Activated naive CD4-positive, alpha-beta T cell treated with anti-CD3 and anti-CD28 coated beads, Interleukin-2, amount 10 ng/mL, durations not matched to agents 7 days and 5 days (primary cell): ENCODE results near the gene ABCA1.
"Not testable (repeated sequence)": the region's sequence is repeated elsewhere in the genome, so short reads cannot be mapped to it uniquely, and the experiment has no call there.

Experiments used
- CTCF ChIA-PET: fragments of 350-600 bp; sonication (Branson Sonifier 250); formaldehyde crosslinking; loops from one replicate; lab custom pipeline; 2021; ENCODE audit warnings: antibody characterized with exemption; lab: Charles Lee
- DNase-seq: peaks from one replicate; pipeline ENCODE4 v3.0.0-alpha.2; 2020
- H3K27ac Mint-ChIP-seq: one replicate; pipeline ENCODE4 v1.8.0; 2021; ENCODE audit warnings: mild to moderate bottlenecking, moderate library complexity, mixed read lengths
- H3K27me3 Mint-ChIP-seq: one replicate; pipeline ENCODE4 v1.8.0; 2021; ENCODE audit warnings: mild to moderate bottlenecking, mixed read lengths
- H3K36me3 Mint-ChIP-seq: one replicate; pipeline ENCODE4 v1.8.0; 2021; ENCODE audit warnings: mixed read lengths
- H3K4me1 Mint-ChIP-seq: one replicate; pipeline ENCODE4 v1.8.0; 2021; ENCODE audit warnings: mixed read lengths
- H3K4me3 Mint-ChIP-seq: one replicate; pipeline ENCODE4 v1.8.0; 2021; ENCODE audit warnings: mild to moderate bottlenecking, moderate library complexity, mixed read lengths
- H3K9me3 Mint-ChIP-seq: one replicate; pipeline ENCODE4 v1.8.0; 2021; ENCODE audit warnings: mixed read lengths

The ABCA1 gene

GRCh38 chr9:104905153-104905901, 22.6 kb downstream of the ABCA1 start:
- Mint-ChIP-seq H3K36me3 (no peaks in the 10 kb centered on the region), H3K4me3 (no peak overlapping the region), H3K4me1 (peaks cover 3% of the 10 kb centered on the region), H3K27me3 (peaks cover 4% of the 10 kb centered on the region), H3K27ac (no peak overlapping the region), H3K9me3 (no peaks in the 10 kb centered on the region)
- DNase-seq = no peak
- CTCF ChIA-PET = no interaction called here

GRCh38 chr9:104903609-104904008, 24.3 kb downstream of the ABCA1 start:
- CTCF ChIA-PET = no interaction called here
- Mint-ChIP-seq H3K9me3 (no peaks in the 10 kb centered on the region), H3K27ac (no peak overlapping the region), H3K4me1 (no peaks in the 10 kb centered on the region), H3K36me3 (no peaks in the 10 kb centered on the region), H3K27me3 (peaks cover 4% of the 10 kb centered on the region), H3K4me3 (no peak overlapping the region)
- DNase-seq = no peak

- no peak overlapping the region for H3K4me3 Mint-ChIP-seq
- H3K27ac Mint-ChIP-seq = no peak overlapping the region
- CTCF ChIA-PET = no interaction called here
- no peaks in the 10 kb centered on the region for H3K36me3 Mint-ChIP-seq
- peaks cover 4% of the 10 kb centered on the region for H3K27me3 Mint-ChIP-seq
- no peaks in the 10 kb centered on the region for H3K4me1 Mint-ChIP-seq
- H3K9me3 Mint-ChIP-seq = no peaks in the 10 kb centered on the region
- no peak for DNase-seq
Measured at GRCh38 chr9:104900871-104901270, 27.1 kb downstream of the ABCA1 start.

GRCh38 chr9:104900324-104900723, 27.6 kb downstream of the ABCA1 start:
- no peaks in the 10 kb centered on the region for H3K4me1 Mint-ChIP-seq
- no peaks in the 10 kb centered on the region for H3K9me3 Mint-ChIP-seq
- peaks cover 4% of the 10 kb centered on the region for H3K27me3 Mint-ChIP-seq
- DNase-seq = no peak
- H3K27ac Mint-ChIP-seq = no peak overlapping the region
- H3K4me3 Mint-ChIP-seq = no peak overlapping the region
- H3K36me3 Mint-ChIP-seq = no peaks in the 10 kb centered on the region
- CTCF ChIA-PET = no interaction called here

GRCh38 chr9:104899759-104900247, 28.2 kb downstream of the ABCA1 start:
- H3K4me1 Mint-ChIP-seq = no peaks in the 10 kb centered on the region
- CTCF ChIA-PET = no interaction called here
- no peak overlapping the region for H3K27ac Mint-ChIP-seq
- H3K27me3 Mint-ChIP-seq = peaks cover 4% of the 10 kb centered on the region
- no peaks in the 10 kb centered on the region for H3K36me3 Mint-ChIP-seq
- H3K4me3 Mint-ChIP-seq = no peak overlapping the region
- DNase-seq = no peak
- no peaks in the 10 kb centered on the region for H3K9me3 Mint-ChIP-seq

GRCh38 chr9:104898376-104898775, 29.6 kb downstream of the ABCA1 start:
- H3K4me3 Mint-ChIP-seq, H3K9me3 Mint-ChIP-seq, H3K4me1 Mint-ChIP-seq, H3K27ac Mint-ChIP-seq, CTCF ChIA-PET, H3K27me3 Mint-ChIP-seq, H3K36me3 Mint-ChIP-seq, DNase-seq: not testable (repeated sequence)

GRCh38 chr9:104896131-104896530, 31.8 kb downstream of the ABCA1 start:
- Mint-ChIP-seq H3K36me3 (no peaks in the 10 kb centered on the region), H3K27me3 (peaks cover under 1% of the 10 kb centered on the region)

GRCh38 chr9:104895572-104895971, 32.4 kb downstream of the ABCA1 start:
- DNase-seq = no peak
- no peaks in the 10 kb centered on the region for H3K36me3 Mint-ChIP-seq
- H3K9me3 Mint-ChIP-seq = no peaks in the 10 kb centered on the region
- no peak overlapping the region for H3K27ac Mint-ChIP-seq
- no peak overlapping the region for H3K4me3 Mint-ChIP-seq
- H3K27me3 Mint-ChIP-seq = no peaks in the 10 kb centered on the region
- CTCF ChIA-PET = no interaction called here
- no peaks in the 10 kb centered on the region for H3K4me1 Mint-ChIP-seq

More at GRCh38 chr9:104896131-104896530, 31.8 kb downstream of the ABCA1 start:
- DNase-seq = no peak
- Mint-ChIP-seq H3K27ac (no peak overlapping the region), H3K9me3 (no peaks in the 10 kb centered on the region), H3K4me1 (no peaks in the 10 kb centered on the region), H3K4me3 (no peak overlapping the region)
- CTCF ChIA-PET = no interaction called here

GRCh38 chr9:104892701-104893100, 35.3 kb downstream of the ABCA1 start:
- H3K4me1 Mint-ChIP-seq = no peaks in the 10 kb centered on the region
- H3K27ac Mint-ChIP-seq = no peak overlapping the region
- no peaks in the 10 kb centered on the region for H3K27me3 Mint-ChIP-seq
- H3K4me3 Mint-ChIP-seq = no peak overlapping the region
- H3K36me3 Mint-ChIP-seq = no peaks in the 10 kb centered on the region
- CTCF ChIA-PET = interaction anchor here (1.5 kb wide), 1 partner anchor 30 kb away, joined by 5 read pairs; no protein-coding TSS in a partner anchor
- H3K9me3 Mint-ChIP-seq = no peaks in the 10 kb centered on the region
- DNase-seq = no peak

GRCh38 chr9:104890433-104890770, 37.6 kb downstream of the ABCA1 start:
- no peak for DNase-seq
- no peaks in the 10 kb centered on the region for H3K36me3 Mint-ChIP-seq
- H3K27me3 Mint-ChIP-seq = no peaks in the 10 kb centered on the region
- CTCF ChIA-PET = no interaction called here
- H3K27ac Mint-ChIP-seq = no peak overlapping the region
- H3K9me3 Mint-ChIP-seq = no peaks in the 10 kb centered on the region
- no peaks in the 10 kb centered on the region for H3K4me1 Mint-ChIP-seq
- no peak overlapping the region for H3K4me3 Mint-ChIP-seq

GRCh38 chr9:104885818-104886709, 41.9 kb downstream of the ABCA1 start:
- Mint-ChIP-seq H3K27ac (no peak overlapping the region), H3K9me3 (no peaks in the 10 kb centered on the region)
- CTCF ChIA-PET = interaction anchor here (1.2 kb wide), 1 partner anchor 33 kb away, joined by 3 read pairs; no protein-coding TSS in a partner anchor

GRCh38 chr9:104883169-104883568, 44.8 kb downstream of the ABCA1 start:
- H3K27me3 Mint-ChIP-seq = no peaks in the 10 kb centered on the region
- DNase-seq = no peak
- no peaks in the 10 kb centered on the region for H3K9me3 Mint-ChIP-seq
- no peaks in the 10 kb centered on the region for H3K4me1 Mint-ChIP-seq
- H3K36me3 Mint-ChIP-seq = no peaks in the 10 kb centered on the region
- CTCF ChIA-PET = no interaction called here
- H3K4me3 Mint-ChIP-seq = no peak overlapping the region
- no peak overlapping the region for H3K27ac Mint-ChIP-seq

More at GRCh38 chr9:104885818-104886709, 41.9 kb downstream of the ABCA1 start:
- no peak for DNase-seq
- no peak overlapping the region for H3K4me3 Mint-ChIP-seq
- H3K36me3 Mint-ChIP-seq = no peaks in the 10 kb centered on the region
- no peaks in the 10 kb centered on the region for H3K27me3 Mint-ChIP-seq
- no peaks in the 10 kb centered on the region for H3K4me1 Mint-ChIP-seq

GRCh38 chr9:104882566-104882965, 45.4 kb downstream of the ABCA1 start:
- Mint-ChIP-seq H3K4me1 (no peaks in the 10 kb centered on the region), H3K4me3 (no peak overlapping the region), H3K27me3 (no peaks in the 10 kb centered on the region), H3K9me3 (no peaks in the 10 kb centered on the region), H3K27ac (no peak overlapping the region), H3K36me3 (no peaks in the 10 kb centered on the region)
- CTCF ChIA-PET = no interaction called here
- DNase-seq = no peak

GRCh38 chr9:104882086-104882485, 45.9 kb downstream of the ABCA1 start:
- no peak overlapping the region for H3K27ac Mint-ChIP-seq
- CTCF ChIA-PET = interaction anchor here (1.4 kb wide), 1 partner anchor 18 kb away, joined by 4 read pairs; no protein-coding TSS in a partner anchor

More at GRCh38 chr9:104882086-104882485, 45.9 kb downstream of the ABCA1 start:
- H3K4me1 Mint-ChIP-seq = no peaks in the 10 kb centered on the region
- H3K27me3 Mint-ChIP-seq = no peaks in the 10 kb centered on the region
- H3K9me3 Mint-ChIP-seq = no peaks in the 10 kb centered on the region
- no peaks in the 10 kb centered on the region for H3K36me3 Mint-ChIP-seq
- no peak overlapping the region for H3K4me3 Mint-ChIP-seq
- no peak for DNase-seq
